RWPE1 (cell line): Measurements from ENCODE around the gene APOE.
A peak's percentile ranks its signal among the peaks of the same experiment; 100 is the strongest.

Experiments used
- CTCF ChIA-PET: fragments of 350-600 bp; sonication (Branson Sonifier 250); formaldehyde crosslinking; extraction: SDS; loops from one replicate; lab custom pipeline; 2021; lab: Yijun Ruan, JAX
- POLR2A ChIA-PET: fragments of 400-600 bp; formaldehyde crosslinking; extraction: SDS; loops from one replicate; lab custom pipeline; 2020; ENCODE audit warnings: antibody characterized with exemption; ENCODE audit not compliant: low non-redundant PET; lab: Yijun Ruan, JAX
- DNase-seq: peaks from one replicate; pipeline ENCODE4 v3.0.0; 2012; ENCODE audit warnings: low spot score
- H3K27ac ChIP-seq: fragments of 450-650 bp; 2 replicates; pipeline ENCODE4 v1.5.1; 2017
- CTCF ChIP-seq: fragments of 450-650 bp; conservative IDR thresholded peaks from 2 replicates; pipeline ENCODE4 v1.5.1; 2017; ENCODE audit warnings: low read depth, mild to moderate bottlenecking

APOE gene

GRCh38 chr19:44957526-44957925 is 51.9 kb downstream of the APOE start:
- peak overlapping the region; percentile 41 for H3K27ac ChIP-seq
- ChIA-PET POLR2A (no interaction called here), CTCF (no interaction called here)
- DNase-seq: no peak
- no peak for TF ChIP-seq CTCF

GRCh38 chr19:44958090-44958489 is 52.5 kb downstream of the APOE start:
- ChIA-PET CTCF (no interaction called here), POLR2A (no interaction called here)
- no peak for TF ChIP-seq CTCF
- no peak overlapping the region for H3K27ac ChIP-seq
- DNase-seq: no peak
